Upper lobe of right lung (tissue), 1 donor: ENCODE measurements around the gene TLR9. TPM values are rescaled to one million over a fixed set of nuclear protein-coding genes. Genes with fewer than 3 reads are reported as not detected.
A peak's percentile ranks its signal among the peaks of the same experiment; 100 is the strongest.

Experiments used
- ATAC-seq: fragments of 200-7000 bp; cut with Tn5 transposase; one replicate; pipeline ENCODE4 v1.9.1; 2020; ENCODE audit warnings: mild to moderate bottlenecking, moderate library complexity
- DNase-seq: peaks from one replicate; pipeline ENCODE4 v3.0.0-alpha.2; 2020
- H3K27ac ChIP-seq: fragments of 200-600 bp; one replicate; pipeline ENCODE4 v1.8.0; 2022
- H3K27me3 ChIP-seq: fragments of 200-600 bp; one replicate; pipeline ENCODE4 v1.8.0; 2022; ENCODE audit warnings: mild to moderate bottlenecking
- H3K36me3 ChIP-seq: fragments of 200-600 bp; one replicate; pipeline ENCODE4 v1.8.0; 2022
- H3K4me1 ChIP-seq: fragments of 200-600 bp; one replicate; pipeline ENCODE4 v1.8.0; 2022
- H3K4me3 ChIP-seq: fragments of 200-600 bp; one replicate; pipeline ENCODE4 v1.8.0; 2022; ENCODE audit warnings: mild to moderate bottlenecking
- H3K9me3 ChIP-seq: fragments of 200-600 bp; one replicate; pipeline ENCODE4 v1.8.0; 2022
- intact Hi-C: fragments of 100-400 bp; cut with DNase I; formaldehyde crosslinking; loops from one replicate; pipeline ENCODE4 v1.11.0; 2022
- total RNA-seq: library from RNA; stranded (reverse); fragmentation: NEBNext Ultra II Directional; extraction: Animal tissue kit (Norgen Biotek cat#: 25700); gene quantifications from one replicate; pipeline ENCODE4 v1.2.1, GENCODE V29; 2021
- TF ChIP-seq, protein P1 (sequence below): fragments of 200-600 bp; IDR thresholded peaks from one replicate; pipeline ENCODE4 v1.8.0; 2022; ENCODE audit warnings: antibody characterized with exemption
- donor health status: DM: no; HTN: yes; CAD: no; lungs with severe emphysema.

Gene TLR9
- total RNA-seq, 1 donor from 2014 or later = 0.87 TPM

DNA sequence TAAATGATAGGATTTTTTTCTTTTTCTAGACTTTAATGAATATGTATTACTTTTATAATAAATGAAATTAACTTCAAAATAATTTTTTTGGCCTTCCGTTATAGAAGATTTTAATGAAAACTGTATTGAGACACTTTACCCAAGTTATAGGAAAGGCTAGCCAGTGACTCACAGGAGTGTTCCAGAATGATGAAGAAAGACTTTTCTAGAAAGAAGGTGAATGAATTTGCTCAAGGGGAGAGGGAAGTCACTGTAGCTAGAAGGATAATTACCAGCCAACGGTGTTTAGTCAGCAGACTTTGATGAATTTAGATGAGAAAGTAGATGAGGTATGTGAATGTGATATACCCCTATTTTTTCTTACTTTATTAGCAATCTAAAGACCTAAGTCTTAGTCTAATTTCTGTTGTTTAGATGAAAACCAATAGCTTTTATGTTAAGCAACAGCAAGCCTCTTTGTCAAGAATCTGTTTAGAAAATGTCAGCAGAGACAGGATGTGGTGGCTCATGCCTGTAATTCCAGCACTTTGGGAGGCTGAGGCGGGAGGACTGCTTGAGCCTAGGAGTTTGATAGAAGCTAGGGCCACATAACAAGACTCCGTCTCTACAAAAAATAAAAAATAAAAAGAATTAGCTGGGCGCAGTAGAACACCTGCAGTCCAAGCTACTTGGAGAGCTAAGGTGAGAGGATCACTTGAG, 24.3 kb downstream of the TLR9 start:
- peak; percentile 15 for DNase-seq
- TF ChIP-seq, protein P1, sequence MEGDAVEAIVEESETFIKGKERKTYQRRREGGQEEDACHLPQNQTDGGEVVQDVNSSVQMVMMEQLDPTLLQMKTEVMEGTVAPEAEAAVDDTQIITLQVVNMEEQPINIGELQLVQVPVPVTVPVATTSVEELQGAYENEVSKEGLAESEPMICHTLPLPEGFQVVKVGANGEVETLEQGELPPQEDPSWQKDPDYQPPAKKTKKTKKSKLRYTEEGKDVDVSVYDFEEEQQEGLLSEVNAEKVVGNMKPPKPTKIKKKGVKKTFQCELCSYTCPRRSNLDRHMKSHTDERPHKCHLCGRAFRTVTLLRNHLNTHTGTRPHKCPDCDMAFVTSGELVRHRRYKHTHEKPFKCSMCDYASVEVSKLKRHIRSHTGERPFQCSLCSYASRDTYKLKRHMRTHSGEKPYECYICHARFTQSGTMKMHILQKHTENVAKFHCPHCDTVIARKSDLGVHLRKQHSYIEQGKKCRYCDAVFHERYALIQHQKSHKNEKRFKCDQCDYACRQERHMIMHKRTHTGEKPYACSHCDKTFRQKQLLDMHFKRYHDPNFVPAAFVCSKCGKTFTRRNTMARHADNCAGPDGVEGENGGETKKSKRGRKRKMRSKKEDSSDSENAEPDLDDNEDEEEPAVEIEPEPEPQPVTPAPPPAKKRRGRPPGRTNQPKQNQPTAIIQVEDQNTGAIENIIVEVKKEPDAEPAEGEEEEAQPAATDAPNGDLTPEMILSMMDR = no peak
- intact Hi-C loops = no loop called here

DNA sequence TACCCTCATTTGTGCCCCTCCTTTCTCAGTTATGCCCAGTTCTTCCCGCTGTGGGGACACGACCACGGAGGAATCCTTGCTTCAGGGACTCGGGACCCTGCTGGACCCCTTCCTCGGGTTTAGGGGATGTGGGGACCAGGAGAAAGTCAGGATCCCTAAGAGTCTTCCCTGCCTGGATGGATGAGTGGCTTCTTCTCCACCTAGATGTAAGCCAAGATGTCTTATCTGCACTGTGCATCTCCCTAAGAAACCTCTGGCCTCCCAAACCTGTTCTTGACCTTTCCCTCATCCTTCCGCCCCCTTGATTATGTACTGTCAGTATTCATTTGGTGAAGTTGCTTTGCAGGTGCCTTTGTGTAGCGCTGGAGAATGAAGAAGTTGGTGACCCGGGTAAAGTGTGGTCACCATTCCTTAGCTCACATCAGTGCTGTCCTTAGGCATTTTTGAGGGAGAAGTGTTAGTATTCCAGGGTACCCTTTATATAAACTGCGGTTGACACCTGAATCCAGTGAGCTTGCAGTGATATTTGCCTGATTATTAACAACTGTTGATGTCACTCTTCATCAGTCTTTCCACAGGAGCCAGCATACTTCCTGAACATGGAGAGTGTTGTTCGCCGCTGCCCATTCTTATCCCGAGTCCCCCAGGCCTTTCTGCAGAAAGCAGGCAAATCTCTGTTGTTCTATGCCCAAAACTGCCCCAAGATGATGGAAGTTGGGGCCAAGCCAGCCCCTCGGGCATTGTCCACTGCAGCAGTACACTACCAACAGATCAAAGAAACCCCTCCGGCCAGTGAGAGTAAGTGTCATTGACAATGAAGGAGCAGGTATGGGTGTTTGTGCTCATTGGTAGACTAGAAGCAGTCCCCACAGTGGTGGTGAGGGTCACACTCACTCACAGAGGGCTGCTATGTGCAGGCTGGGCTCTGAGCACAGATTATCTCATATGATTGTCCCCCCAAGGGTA, 26.5 kb downstream of the TLR9 start:
- DNase-seq (no peak), ATAC-seq (no peak)
- Histone ChIP-seq H3K4me3 (peak overlapping the region; percentile 95), H3K27ac (peak overlapping the region; percentile 90), H3K4me1 (peaks cover 78% of the 10 kb centered on the region), H3K9me3 (no peaks in the 10 kb centered on the region), H3K36me3 (peaks cover 33% of the 10 kb centered on the region), H3K27me3 (no peaks in the 10 kb centered on the region)
- TF ChIP-seq, protein P1 = no peak
- intact Hi-C loops = no loop called here

More for the DNA sequence above, 24.3 kb downstream of the TLR9 start:
- no peaks in the 10 kb centered on the region for H3K27me3 ChIP-seq
- H3K4me1 ChIP-seq = peaks cover 65% of the 10 kb centered on the region
- no peak for ATAC-seq
- H3K9me3 ChIP-seq = no peaks in the 10 kb centered on the region
- no peak overlapping the region for H3K27ac ChIP-seq
- no peak overlapping the region for H3K4me3 ChIP-seq
- H3K36me3 ChIP-seq = peaks cover 55% of the 10 kb centered on the region

DNA sequence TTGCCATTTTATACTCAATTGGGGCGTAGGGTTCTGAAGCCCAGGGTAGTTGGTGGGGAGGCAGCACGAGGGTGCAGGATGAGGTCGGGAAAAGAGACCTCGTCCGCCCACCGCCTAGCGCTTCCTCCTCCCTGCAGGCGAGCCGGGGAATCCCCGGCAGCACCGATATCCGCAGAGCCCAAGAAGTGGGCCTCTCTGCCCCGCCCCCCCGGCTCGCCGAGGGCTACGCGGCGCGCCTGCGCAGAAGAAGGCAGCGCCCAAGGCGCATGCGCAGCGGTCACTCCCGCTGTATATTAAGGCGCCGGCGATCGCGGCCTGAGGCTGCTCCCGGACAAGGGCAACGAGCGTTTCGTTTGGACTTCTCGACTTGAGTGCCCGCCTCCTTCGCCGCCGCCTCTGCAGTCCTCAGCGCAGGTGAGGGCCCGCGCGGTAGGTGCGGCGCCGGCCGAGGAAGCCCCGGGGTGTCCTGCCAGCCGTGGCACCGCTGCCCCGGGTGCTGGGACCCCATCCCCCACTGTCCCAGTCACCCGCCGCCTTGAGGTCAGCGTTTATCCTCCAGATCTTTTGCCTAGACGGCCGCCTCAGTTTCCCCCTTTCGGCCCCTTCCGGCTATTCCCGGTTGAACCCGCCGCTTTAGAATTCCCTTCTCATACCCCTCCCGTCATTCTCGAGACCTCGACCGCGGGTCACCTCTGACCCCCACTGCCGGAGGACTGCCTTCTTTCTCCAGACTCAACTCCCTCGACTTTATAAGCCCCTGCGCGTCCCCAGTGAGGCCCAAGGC, 27.4 kb downstream of the TLR9 start, which contains the start of gene ALAS1:
TSS of gene ALAS1 (plus strand) at position 319 of the 784 bp plus-strand sequence. CDS start 1,082 bp downstream, outside the sequence.
- intact Hi-C loops = no loop called here
- ATAC-seq (peak; percentile 87), DNase-seq (peak; percentile 97)
- Histone ChIP-seq H3K4me1 (peaks cover 70% of the 10 kb centered on the region), H3K4me3 (peak within 1 kb of the TSS; percentile 95), H3K27me3 (no peaks in the 10 kb centered on the region), H3K27ac (peak within 1 kb of the TSS; percentile 90), H3K36me3 (peaks cover 24% of the 10 kb centered on the region), H3K9me3 (no peaks in the 10 kb centered on the region)
- TF ChIP-seq, protein P1 = peak; percentile 30

DNA sequence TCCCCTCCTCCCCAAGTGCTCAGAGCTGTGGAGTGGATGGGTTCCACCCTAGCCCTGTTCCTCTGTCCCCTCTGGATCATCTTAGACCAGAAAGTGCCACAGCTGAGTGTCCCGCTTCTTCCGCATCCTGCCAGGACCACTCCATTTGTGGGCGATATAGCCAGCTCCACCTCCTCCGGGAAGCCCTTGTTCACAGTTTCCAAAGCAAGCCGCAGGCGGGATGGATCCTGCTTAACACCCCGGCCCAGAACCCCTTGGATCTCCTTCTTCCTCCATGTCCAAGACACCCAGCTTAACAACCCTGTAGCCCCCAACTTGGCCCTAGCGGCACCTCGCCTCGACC, 28.0 kb downstream of the TLR9 start:
- ATAC-seq (no peak), DNase-seq (no peak)
- TF ChIP-seq, protein P1 = no peak
- H3K36me3 ChIP-seq = peaks cover 18% of the 10 kb centered on the region
- intact Hi-C loops = no loop called here
- H3K9me3 ChIP-seq = no peaks in the 10 kb centered on the region
- peak overlapping the region; percentile 90 for H3K27ac ChIP-seq
- H3K4me1 ChIP-seq = peaks cover 70% of the 10 kb centered on the region
- no peaks in the 10 kb centered on the region for H3K27me3 ChIP-seq
- H3K4me3 ChIP-seq = peak overlapping the region; percentile 95

DNA sequence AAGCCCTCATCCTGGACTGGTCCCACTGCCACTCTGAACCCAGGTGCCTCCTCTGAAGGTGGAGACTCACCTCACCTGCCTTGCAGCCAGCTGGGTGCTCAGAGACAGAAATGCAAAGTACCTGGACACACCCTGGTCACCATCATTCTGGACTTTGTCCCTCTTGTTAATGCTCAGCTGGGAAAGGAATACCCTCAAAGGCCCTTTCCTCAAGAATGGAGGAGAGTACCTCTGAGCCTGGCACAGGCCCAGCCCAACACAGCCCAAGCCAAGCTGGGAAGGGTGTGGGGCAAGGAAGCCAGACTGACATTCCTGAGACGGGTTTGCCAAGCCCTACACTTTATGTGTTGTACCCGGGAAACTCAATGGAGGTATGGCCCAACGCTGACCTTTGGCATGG, 28.5 kb downstream of the TLR9 start:
- ATAC-seq (peak; percentile 48), DNase-seq (peak; percentile 84)
- Histone ChIP-seq H3K27ac (peak overlapping the region; percentile 90), H3K27me3 (no peaks in the 10 kb centered on the region), H3K4me3 (no peak overlapping the region), H3K36me3 (peaks cover 14% of the 10 kb centered on the region), H3K9me3 (no peaks in the 10 kb centered on the region), H3K4me1 (peaks cover 68% of the 10 kb centered on the region)
- intact Hi-C loops = no loop called here
- TF ChIP-seq, protein P1 = no peak
